HG02970 (cell line): ENCODE results near the gene LRRC4C.

Experiments used
- ATAC-seq: cut with Tn5 transposase; IDR thresholded peaks from one replicate; pipeline ENCODE4 v1.9.1; 2021; ENCODE audit warnings: mild to moderate bottlenecking, moderate library complexity, moderate number of reproducible peaks; ENCODE audit not compliant: unreplicated experiment, low FRiP score

LRRC4C gene

GRCh38 chr11:41334007-41334933 is 125.2 kb downstream of the LRRC4C start:
- ATAC-seq: no peak

- ATAC-seq: no peak
Measured at GRCh38 chr11:41333357-41333756, 126.1 kb downstream of the LRRC4C start.

GRCh38 chr11:41328324-41328723 is 131.1 kb downstream of the LRRC4C start:
- ATAC-seq: no peak

- ATAC-seq: no peak
Measured at GRCh38 chr11:41323446-41323845, 136.0 kb downstream of the LRRC4C start.

- ATAC-seq: no peak
Measured at GRCh38 chr11:41320653-41321052, 138.8 kb downstream of the LRRC4C start.

GRCh38 chr11:41320238-41320637 is 139.2 kb downstream of the LRRC4C start:
- no peak for ATAC-seq

- no peak for ATAC-seq
Measured at GRCh38 chr11:41319434-41319833, 140.0 kb downstream of the LRRC4C start.

- no peak for ATAC-seq
Measured at GRCh38 chr11:41316751-41317150, 142.7 kb downstream of the LRRC4C start.

- ATAC-seq: no peak
Measured at GRCh38 chr11:41313226-41313625, 146.2 kb downstream of the LRRC4C start.

GRCh38 chr11:41309716-41310115 is 149.7 kb downstream of the LRRC4C start:
- ATAC-seq: no peak

GRCh38 chr11:41309111-41309522 is 150.3 kb downstream of the LRRC4C start:
- ATAC-seq: no peak

- no peak for ATAC-seq
Measured at GRCh38 chr11:41308286-41308685, 151.2 kb downstream of the LRRC4C start.

GRCh38 chr11:41307296-41308080 is 152.0 kb downstream of the LRRC4C start:
- ATAC-seq: no peak

GRCh38 chr11:41306431-41306830 is 153.0 kb downstream of the LRRC4C start:
- ATAC-seq: no peak

GRCh38 chr11:41301023-41301422 is 158.4 kb downstream of the LRRC4C start:
- no peak for ATAC-seq

- ATAC-seq: no peak
Measured at GRCh38 chr11:41289408-41289807, 170.0 kb downstream of the LRRC4C start.

- no peak for ATAC-seq
Measured at GRCh38 chr11:41286751-41287150, 172.7 kb downstream of the LRRC4C start.

- no peak for ATAC-seq
Measured at GRCh38 chr11:41284354-41284753, 175.1 kb downstream of the LRRC4C start.

GRCh38 chr11:41283191-41283930 is 176.1 kb downstream of the LRRC4C start:
- ATAC-seq: no peak

GRCh38 chr11:41282395-41282794 is 177.1 kb downstream of the LRRC4C start:
- ATAC-seq: no peak
